ENCODE data around the gene AQP12A. TPM values are rescaled to one million over a fixed set of nuclear protein-coding genes. Genes with fewer than 3 reads are reported as not detected.
A peak's percentile ranks its signal among the peaks of the same experiment; 100 is the strongest.
"Not testable (repeated sequence)": the region's sequence is repeated elsewhere in the genome, so short reads cannot be mapped to it uniquely, and the experiment has no call there.

AQP12A gene
- total RNA-seq (not detected), polyA plus RNA-seq (not detected)
- long read RNA-seq, donor 1 = 0 reads
- long read RNA-seq, donor 2 = 0 reads
- long read RNA-seq, donor 3 = 0 reads
- long read RNA-seq, donor 4 = 0 reads
- long read RNA-seq, donor 5 = 0 reads
- long read RNA-seq, donor 6 = 0 reads
- long read RNA-seq, donor 7 = 0 reads
- long read RNA-seq, donor 8 = 0 reads
- long read RNA-seq, donor 9 = 0 reads
- long read RNA-seq, donor 10 = 0 reads

- intact Hi-C loops (cut with DNase I); H3K27ac ChIP-seq; H3K36me3 ChIP-seq (replicated peaks in 1 of 2); H3K4me3 ChIP-seq; H3K27me3 ChIP-seq; H3K9me3 ChIP-seq (replicated peaks in 1 of 3); H3K4me1 ChIP-seq (replicated peaks in 1 of 2): not testable (repeated sequence)
- peak in 1 of 7 donors; percentile 12 for DNase-seq
- 81 to 91% (median 87%) methylated on average over 7 to 28 of the region's 37 CpGs; no CpG with 5 or more reads in 1 of the 4 donors for WGBS, 4 donors
These were observed at the start of gene AQP12A for GRCh38 chr2:240691631-240692420. AQP12A (plus strand) TSS chr2:240691866; CDS start chr2:240691914, 48 bp downstream.

- no peak overlapping the region for H3K27ac ChIP-seq
- peak in 2 of 7 donors; percentile 3 to 28 for DNase-seq
- H3K4me1 ChIP-seq (replicated peaks in 1 of 2) = no peaks in the 10 kb centered on the region
- H3K27me3 ChIP-seq = peaks cover 5% of the 10 kb centered on the region
- intact Hi-C loops (cut with DNase I) = no loop called here
- TF ChIP-seq CTCF (IDR thresholded peaks at IDR 0.05) (no peak), POLR2A (IDR thresholded peaks at IDR 0.05) (no peak)
- WGBS, 4 donors = 66 to 85% (median 78%) methylated on average over 5 to 36 of the region's 36 CpGs
- no peak overlapping the region for H3K4me3 ChIP-seq
- H3K36me3 ChIP-seq (replicated peaks in 1 of 2) = no peaks in the 10 kb centered on the region
- no peaks in the 10 kb centered on the region for H3K9me3 ChIP-seq (replicated peaks in 1 of 3)
These were observed 49.4 kb upstream of the AQP12A start for GRCh38 chr2:240642061-240642805.

GRCh38 chr2:240642806-240643092 lies 48.9 kb upstream of the AQP12A start:
- no peak for DNase-seq
- Histone ChIP-seq H3K4me3 (no peak overlapping the region), H3K27me3 (peaks cover 5% of the 10 kb centered on the region), H3K36me3 (replicated peaks in 1 of 2) (no peaks in the 10 kb centered on the region), H3K9me3 (replicated peaks in 1 of 3) (no peaks in the 10 kb centered on the region), H3K27ac (no peak overlapping the region), H3K4me1 (replicated peaks in 1 of 2) (no peaks in the 10 kb centered on the region)
- TF ChIP-seq POLR2A (IDR thresholded peaks at IDR 0.05) (no peak), CTCF (IDR thresholded peaks at IDR 0.05) (no peak)
- 82 to 93% methylated on average over 11 of the region's 11 CpGs; no CpG with 5 or more reads in 2 of the 4 donors for WGBS, 4 donors
- intact Hi-C loops (cut with DNase I) = no loop called here

- no peaks in the 10 kb centered on the region for H3K9me3 ChIP-seq (replicated peaks in 1 of 3)
- peaks cover 5% of the 10 kb centered on the region for H3K27me3 ChIP-seq
- TF ChIP-seq CTCF (IDR thresholded peaks at IDR 0.05) = no peak
- TF ChIP-seq POLR2A (IDR thresholded peaks at IDR 0.05) = no peak
- 71 to 80% (median 74%) methylated on average over 11 to 13 of the region's 13 CpGs for WGBS, 4 donors
- DNase-seq = peak in 3 of 7 donors; percentile 5 to 20 (median 11)
- H3K36me3 ChIP-seq (replicated peaks in 1 of 2) = no peaks in the 10 kb centered on the region
- intact Hi-C loops (cut with DNase I) = no loop called here
- no peak overlapping the region for H3K27ac ChIP-seq
- H3K4me1 ChIP-seq (replicated peaks in 1 of 2) = no peaks in the 10 kb centered on the region
- H3K4me3 ChIP-seq = no peak overlapping the region
These were observed 48.4 kb upstream of the AQP12A start for GRCh38 chr2:240643093-240643810.

All from adrenal gland (tissue), 19 donors.